Measurements from ENCODE around the gene RNF227.
"Not testable (repeated sequence)": the region's sequence is repeated elsewhere in the genome, so short reads cannot be mapped to it uniquely, and the experiment has no call there.

The RNF227 gene

GRCh38 chr17:7915611-7916384 is at the start of gene RNF227:
Gene RNF227, minus strand, starts transcription at chr17:7916289. Its CDS starts 94 bp downstream, at chr17:7916195.
- peak; percentile 95 to 96 for DNase-seq (ENCODE audit: low read depth in 2 of 2)

GRCh38 chr17:7961421-7961820 is 45.3 kb upstream of the RNF227 start:
- DNase-seq (ENCODE audit: low read depth in 2 of 2), result no peak

GRCh38 chr17:7959503-7960253 is 43.6 kb upstream of the RNF227 start:
- no peak for DNase-seq (ENCODE audit: low read depth in 2 of 2)

GRCh38 chr17:7956228-7956965 is 40.3 kb upstream of the RNF227 start:
- peak; percentile 25 to 33 for DNase-seq (ENCODE audit: low read depth in 2 of 2)

- DNase-seq (ENCODE audit: low read depth in 2 of 2), result no peak
Observed at GRCh38 chr17:7955414-7956227, 39.5 kb upstream of the RNF227 start.

- not testable (repeated sequence) for DNase-seq (ENCODE audit: low read depth in 2 of 2)
Observed at GRCh38 chr17:7953266-7953665, 37.2 kb upstream of the RNF227 start.

GRCh38 chr17:7951143-7951792 is 35.2 kb upstream of the RNF227 start:
- no peak for DNase-seq (ENCODE audit: low read depth in 2 of 2)

GRCh38 chr17:7950578-7950977 is 34.5 kb upstream of the RNF227 start:
- no peak for DNase-seq (ENCODE audit: low read depth in 2 of 2)

GRCh38 chr17:7947651-7948050 is 31.6 kb upstream of the RNF227 start:
- no peak for DNase-seq (ENCODE audit: low read depth in 2 of 2)

GRCh38 chr17:7946441-7946840 is 30.4 kb upstream of the RNF227 start:
- DNase-seq (ENCODE audit: low read depth in 2 of 2), result no peak

- DNase-seq (ENCODE audit: low read depth in 2 of 2), result no peak
Observed at GRCh38 chr17:7945651-7946050, 29.6 kb upstream of the RNF227 start.

GRCh38 chr17:7944326-7944725 is 28.2 kb upstream of the RNF227 start:
- no peak for DNase-seq (ENCODE audit: low read depth in 2 of 2)

GRCh38 chr17:7943291-7943690 is 27.2 kb upstream of the RNF227 start:
- DNase-seq (ENCODE audit: low read depth in 2 of 2), result no peak

GRCh38 chr17:7940743-7941142 is 24.7 kb upstream of the RNF227 start:
- DNase-seq (ENCODE audit: low read depth in 2 of 2), result no peak

- no peak for DNase-seq (ENCODE audit: low read depth in 2 of 2)
Observed at GRCh38 chr17:7940034-7940433, 23.9 kb upstream of the RNF227 start.

GRCh38 chr17:7935859-7936258 is 19.8 kb upstream of the RNF227 start:
- no peak for DNase-seq (ENCODE audit: low read depth in 2 of 2)

- DNase-seq (ENCODE audit: low read depth in 2 of 2), result no peak
Observed at GRCh38 chr17:7932949-7933348, 16.9 kb upstream of the RNF227 start.

- no peak for DNase-seq (ENCODE audit: low read depth in 2 of 2)
Observed at GRCh38 chr17:7932483-7932891, 16.4 kb upstream of the RNF227 start.

GRCh38 chr17:7931709-7932482 is 15.8 kb upstream of the RNF227 start, which contains the start of the genes CNTROB and TRAPPC1:
Gene CNTROB, plus strand, starts transcription at chr17:7932206. Its CDS starts 874 bp downstream, at chr17:7933080.
Gene TRAPPC1, minus strand, starts transcription at chr17:7931946. Its CDS starts 117 bp downstream, at chr17:7931829.
- DNase-seq (ENCODE audit: low read depth in 2 of 2), result peak; percentile 96 to 98
